K562 (cell line): ENCODE results near the gene PIK3C2A. TPM values are rescaled to one million over a fixed set of nuclear protein-coding genes. Genes with fewer than 3 reads are reported as not detected.

Experiments used
- ATF2 ChIP-seq: sonication (generic); formaldehyde crosslinking; IDR thresholded peaks from 2 replicates; pipeline ENCODE4 v1.8.1; 2022; ENCODE audit warnings: missing genetic modification reagents
- ATF7 ChIP-seq: fragments of 450-650 bp; IDR thresholded peaks from 2 replicates; pipeline ENCODE4 v1.7.1; 2014; ENCODE audit warnings: mild to moderate bottlenecking, moderate library complexity
- CCNT2 ChIP-seq: IDR thresholded peaks from 2 replicates; pipeline ENCODE4 v1.6.1; 2011; ENCODE audit warnings: borderline replicate concordance, low read depth, mild to moderate bottlenecking, moderate library complexity, mixed read lengths, low read length; ENCODE audit not compliant: insufficient read length; ENCODE audit errors: extremely low read depth
- ELF4 ChIP-seq: fragments of 450-650 bp; formaldehyde crosslinking; IDR thresholded peaks from 2 replicates; pipeline ENCODE4 v1.4.0; 2022; ENCODE audit warnings: missing genetic modification characterization
- ETS1 ChIP-seq: conservative IDR thresholded peaks from 2 replicates; pipeline ENCODE4 v1.6.1; 2011; ENCODE audit warnings: low read depth, mild to moderate bottlenecking, low read length; ENCODE audit not compliant: control insufficient read depth
- FOXK2 ChIP-seq, 2 experiments: fragments of 450-650 bp; IDR thresholded peaks in 1 of 2; conservative IDR thresholded peaks in 1 of 2; 2 replicates each; pipeline ENCODE4 v1.6.1; 2016; ENCODE audit warnings: low read depth in 2 of 2, mild to moderate bottlenecking in 1 of 2
- HDAC2 ChIP-seq: fragments of 450-650 bp; IDR thresholded peaks from 2 replicates; pipeline ENCODE4 v1.6.1; 2016; ENCODE audit warnings: mild to moderate bottlenecking
- L3MBTL2 ChIP-seq: fragments of 450-650 bp; IDR thresholded peaks from 2 replicates; pipeline ENCODE4 v1.6.1; 2016; ENCODE audit warnings: mild to moderate bottlenecking, moderate library complexity
- MCM5 ChIP-seq: fragments of 450-650 bp; IDR thresholded peaks from 2 replicates; pipeline ENCODE4 v1.6.1; 2016; ENCODE audit warnings: low read depth
- MECOM ChIP-seq: fragments of 250-450 bp; sonication (Bioruptor Pico); IDR thresholded peaks from 2 replicates; pipeline ENCODE4 v1.8.0; 2022; ENCODE audit warnings: inconsistent platforms
- MYC ChIP-seq, 2 experiments: fragments of 250-450 bp in 1 of 2; sonication (Bioruptor Pico) in 1 of 2; IDR thresholded peaks; 2 replicates each; pipeline versions ENCODE4 v1.5.1 to v1.6.1; 2012 to 2021; ENCODE audit warnings: low read depth in 2 of 2, borderline replicate concordance in 1 of 2, improper control_type of control experiment in 1 of 2, low read length in 1 of 2, mild to moderate bottlenecking in 1 of 2, moderate library complexity in 1 of 2
- NR3C1 ChIP-seq: sonication (generic); formaldehyde crosslinking; IDR thresholded peaks from 2 replicates; pipeline ENCODE4 v1.8.1; 2022; ENCODE audit warnings: missing genetic modification reagents
- RAD21 ChIP-seq, 2 experiments: fragments of 250-450 bp in 1 of 2; fragments of 450-650 bp in 1 of 2; sonication (Bioruptor Pico) in 1 of 2; formaldehyde crosslinking in 1 of 2; IDR thresholded peaks in 1 of 2; conservative IDR thresholded peaks in 1 of 2; 2 replicates each; pipeline versions ENCODE4 v1.4.0 to v1.8.0; 2020 to 2022; ENCODE audit warnings: mild to moderate bottlenecking in 2 of 2, moderate library complexity in 1 of 2
- RBBP5 ChIP-seq: fragments of 200-600 bp; sonication (generic); IDR thresholded peaks from 2 replicates; pipeline ENCODE4 v1.6.1; 2012; ENCODE audit warnings: borderline replicate concordance, mild to moderate bottlenecking, low read length, control low read depth, inconsistent platforms; ENCODE audit not compliant: insufficient read depth, poor library complexity, severe bottlenecking
- RBFOX2 ChIP-seq: fragments of 200-400 bp; formaldehyde crosslinking; IDR thresholded peaks from 2 replicates; pipeline ENCODE4 v1.6.1; 2017; ENCODE audit warnings: low read depth, mild to moderate bottlenecking, low read length, moderate library complexity
- SIN3B ChIP-seq: fragments of 450-650 bp; IDR thresholded peaks from 2 replicates; pipeline ENCODE4 v1.6.1; 2017; ENCODE audit warnings: low read depth, mild to moderate bottlenecking, moderate library complexity
- STAT5A ChIP-seq: IDR thresholded peaks from 2 replicates; pipeline ENCODE4 v1.6.1; 2012; ENCODE audit warnings: low read length, inconsistent platforms, borderline replicate concordance
- ZEB2 ChIP-seq: fragments of 450-650 bp; IDR thresholded peaks from 2 replicates; pipeline ENCODE4 v1.6.1; 2016
- ZNF583 ChIP-seq: fragments of 250-450 bp; sonication (Bioruptor Pico); IDR thresholded peaks from 2 replicates; pipeline ENCODE4 v1.4.0; 2020
- polyA plus RNA-seq, 8 experiments: library from polyadenylated mRNA; depleted of rRNA in 4 of 8; stranded (reverse) in 5 of 8; unstranded in 3 of 8; fragments of >200 nt; fragmentation: Nextera tagmentation in 2 of 8; fragmentation: Illumina TruSeq in 1 of 8; extraction: Ambion mirVana in 2 of 8; extraction: Trizol in 1 of 8; gene quantifications; 2 replicates each; pipeline versions ENCODE4 v1.2.1 to v1.2.3, GENCODE V29; 2011 to 2014; ENCODE audit warnings: inconsistent platforms in 1 of 8, missing spikeins in 1 of 8
- total RNA-seq, 7 experiments: library from RNA; depleted of rRNA in 6 of 7; stranded (reverse); fragments of >200 nt in 6 of 7; fragmentation: Illumina TruSeq in 2 of 7; extraction: Trizol in 2 of 7; gene quantifications; 2 replicates each; pipeline versions ENCODE4 v1.2.1 to v1.2.3, GENCODE V29; 2011 to 2021; ENCODE audit warnings: low replicate concordance in 1 of 7
- TF ChIP-seq, protein P1 (sequence below), 2 experiments: fragments of 450-650 bp; IDR thresholded peaks; 2 replicates each; pipeline ENCODE4 v1.6.1; 2018; ENCODE audit warnings: mild to moderate bottlenecking in 2 of 2, low read depth in 1 of 2; ENCODE audit not compliant: partially characterized antibody in 2 of 2

PIK3C2A gene
- total and polyA plus RNA-seq, 9 of the 15 experiments (the other 6 are each of a cell fraction or from before 2014, with no cell fraction given): 3.1 to 25.2 (median 15.6) TPM

DNA sequence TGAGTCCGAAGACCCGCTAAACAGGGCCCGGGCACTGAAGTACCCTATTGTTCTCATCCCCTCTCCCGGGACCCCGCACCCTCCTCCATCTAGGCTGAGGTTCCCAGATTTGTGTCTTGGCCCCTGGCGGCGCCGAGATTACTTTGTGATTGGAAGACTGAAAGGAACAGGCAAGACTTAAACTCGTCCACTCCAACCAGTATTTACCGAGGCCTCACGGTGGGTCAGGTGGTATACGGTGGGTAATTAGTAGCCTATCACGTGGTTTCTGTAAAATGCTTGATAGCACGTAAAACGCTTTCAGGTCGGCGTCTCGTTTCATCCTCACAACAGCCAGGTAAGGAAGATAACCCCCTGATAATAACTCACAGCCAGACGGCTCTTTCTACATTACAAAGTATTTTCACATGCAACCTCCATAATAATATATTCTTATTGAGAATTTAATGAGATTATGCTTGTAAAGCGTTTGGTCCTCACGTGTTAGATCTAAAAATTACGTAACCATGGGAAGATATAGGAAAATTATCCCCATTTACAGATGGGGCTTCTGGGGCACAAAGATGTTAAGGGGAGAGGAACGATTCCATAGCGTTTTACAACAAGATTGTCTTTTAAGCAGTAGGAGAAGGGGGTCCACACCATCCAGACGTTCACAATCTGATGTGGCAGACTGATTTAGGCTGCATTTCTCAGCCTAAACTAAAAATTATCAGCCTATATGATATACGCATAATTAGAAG, 642 bp upstream of the PIK3C2A start (continued):
- TF ChIP-seq ELF4 (CRISPR knock-in tag) (no peak), NR3C1 (no peak), ATF2 (CRISPR knock-in tag) (no peak), MYC (IDR thresholded peaks at IDR 0.05; ENCODE audit: low read depth, low read length) (no peak), MYC (CRISPR knock-in tag; IDR thresholded peaks at IDR 0.05; ENCODE audit: borderline replicate concordance, low read depth) (no peak), ETS1 (0 out of 2 replicates have a peak, but pooled peaks have one; percentile 32), RAD21 (CRISPR knock-in tag; conservative IDR thresholded peaks at IDR 0.05 in 1 of 2, IDR thresholded peaks at IDR 0.05 in 1 of 2) (no peak), CCNT2 (peak; percentile 14), HDAC2 (peak; percentile 54), ZNF583 (CRISPR knock-in tag) (0 out of 2 replicates have a peak, but pooled peaks have one; percentile 37), SIN3B (peak; percentile 28; the same call in 1 of the 2 replicates), MECOM (CRISPR knock-in tag) (no peak), ATF7 (no peak), STAT5A (no peak), FOXK2 (conservative IDR thresholded peaks at IDR 0.05 in 1 of 2, IDR thresholded peaks at IDR 0.05 in 1 of 2; ENCODE audit: low read depth in 2 of 2) (peak; percentile 11 to 42; a peak in 2 of 4 replicates), MCM5 (no peak), RBFOX2 (no peak), ZEB2 (peak; percentile 70; the same call in 1 of the 2 replicates), RBBP5 (no peak), L3MBTL2 (peak; percentile 44; the same call in 1 of the 2 replicates)
- TF ChIP-seq, protein P1, sequence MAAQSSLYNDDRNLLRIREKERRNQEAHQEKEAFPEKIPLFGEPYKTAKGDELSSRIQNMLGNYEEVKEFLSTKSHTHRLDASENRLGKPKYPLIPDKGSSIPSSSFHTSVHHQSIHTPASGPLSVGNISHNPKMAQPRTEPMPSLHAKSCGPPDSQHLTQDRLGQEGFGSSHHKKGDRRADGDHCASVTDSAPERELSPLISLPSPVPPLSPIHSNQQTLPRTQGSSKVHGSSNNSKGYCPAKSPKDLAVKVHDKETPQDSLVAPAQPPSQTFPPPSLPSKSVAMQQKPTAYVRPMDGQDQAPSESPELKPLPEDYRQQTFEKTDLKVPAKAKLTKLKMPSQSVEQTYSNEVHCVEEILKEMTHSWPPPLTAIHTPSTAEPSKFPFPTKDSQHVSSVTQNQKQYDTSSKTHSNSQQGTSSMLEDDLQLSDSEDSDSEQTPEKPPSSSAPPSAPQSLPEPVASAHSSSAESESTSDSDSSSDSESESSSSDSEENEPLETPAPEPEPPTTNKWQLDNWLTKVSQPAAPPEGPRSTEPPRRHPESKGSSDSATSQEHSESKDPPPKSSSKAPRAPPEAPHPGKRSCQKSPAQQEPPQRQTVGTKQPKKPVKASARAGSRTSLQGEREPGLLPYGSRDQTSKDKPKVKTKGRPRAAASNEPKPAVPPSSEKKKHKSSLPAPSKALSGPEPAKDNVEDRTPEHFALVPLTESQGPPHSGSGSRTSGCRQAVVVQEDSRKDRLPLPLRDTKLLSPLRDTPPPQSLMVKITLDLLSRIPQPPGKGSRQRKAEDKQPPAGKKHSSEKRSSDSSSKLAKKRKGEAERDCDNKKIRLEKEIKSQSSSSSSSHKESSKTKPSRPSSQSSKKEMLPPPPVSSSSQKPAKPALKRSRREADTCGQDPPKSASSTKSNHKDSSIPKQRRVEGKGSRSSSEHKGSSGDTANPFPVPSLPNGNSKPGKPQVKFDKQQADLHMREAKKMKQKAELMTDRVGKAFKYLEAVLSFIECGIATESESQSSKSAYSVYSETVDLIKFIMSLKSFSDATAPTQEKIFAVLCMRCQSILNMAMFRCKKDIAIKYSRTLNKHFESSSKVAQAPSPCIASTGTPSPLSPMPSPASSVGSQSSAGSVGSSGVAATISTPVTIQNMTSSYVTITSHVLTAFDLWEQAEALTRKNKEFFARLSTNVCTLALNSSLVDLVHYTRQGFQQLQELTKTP (IDR thresholded peaks at IDR 0.05; ENCODE audit: low read depth in 1 of 2, partially characterized antibody in 2 of 2): peak in 1 of 2 experiments; percentile 39
